Ureter (tissue), 1 donor: ENCODE measurements around the gene HMGCR. TPM values are rescaled to one million over a fixed set of nuclear protein-coding genes. Genes with fewer than 3 reads are reported as not detected.

Experiments
- DNase-seq: peaks from one replicate; pipeline ENCODE4 v3.0.0-alpha.2; 2020; ENCODE audit warnings: low spot score
- total RNA-seq: library from RNA; stranded (reverse); gene quantifications from one replicate; pipeline ENCODE4 v1.2.4, GENCODE V29; 2023
- donor health status: DM: yes; HTN: yes; CAD: no.

The HMGCR gene
- total RNA-seq, 1 donor from 2014 or later, result 97.1 TPM

GRCh38 chr5:75340714-75341478 lies 3.9 kb downstream of the HMGCR start:
- DNase-seq, result no peak

- DNase-seq, result no peak
Observed at GRCh38 chr5:75341934-75342333, 4.9 kb downstream of the HMGCR start.

DNA sequence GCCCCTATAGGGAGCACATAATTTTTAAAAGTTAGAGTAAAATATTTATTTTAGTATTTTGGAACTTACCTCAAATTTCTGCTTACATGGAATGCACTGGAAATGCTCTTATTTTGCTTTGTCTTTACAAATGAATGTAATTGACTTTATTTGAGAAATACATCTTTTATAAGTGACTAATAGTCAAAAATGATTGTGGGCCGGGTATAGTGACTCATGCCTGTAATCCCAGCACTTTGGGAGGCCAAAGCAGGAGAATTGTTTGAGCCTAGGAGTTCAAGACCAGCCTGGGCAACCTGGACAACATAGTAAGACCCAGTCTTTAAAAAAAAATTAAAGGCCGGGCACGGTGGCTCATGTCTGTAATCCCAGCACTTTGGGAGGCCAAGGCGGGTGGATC lies 5.8 kb downstream of the HMGCR start:
- no peak for DNase-seq

DNA sequence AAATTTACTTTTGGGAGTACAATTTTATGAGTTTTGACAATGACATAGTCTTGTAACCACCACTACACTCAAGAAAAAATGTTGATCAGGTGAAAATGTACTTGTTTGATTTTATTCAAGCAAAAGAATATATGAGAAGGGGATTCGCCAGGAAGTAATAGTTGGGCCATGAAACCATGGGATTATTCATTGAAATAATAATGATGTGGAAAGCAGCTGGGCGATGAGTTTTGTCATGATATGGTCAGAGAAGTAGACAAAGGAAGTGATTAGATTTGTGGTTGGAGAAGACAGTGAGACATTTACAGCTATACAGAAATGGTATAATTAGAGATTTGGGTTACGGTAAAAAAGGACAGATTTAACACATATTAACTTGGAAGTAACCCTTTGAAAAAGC lies 11.2 kb downstream of the HMGCR start:
- DNase-seq, result no peak

DNA sequence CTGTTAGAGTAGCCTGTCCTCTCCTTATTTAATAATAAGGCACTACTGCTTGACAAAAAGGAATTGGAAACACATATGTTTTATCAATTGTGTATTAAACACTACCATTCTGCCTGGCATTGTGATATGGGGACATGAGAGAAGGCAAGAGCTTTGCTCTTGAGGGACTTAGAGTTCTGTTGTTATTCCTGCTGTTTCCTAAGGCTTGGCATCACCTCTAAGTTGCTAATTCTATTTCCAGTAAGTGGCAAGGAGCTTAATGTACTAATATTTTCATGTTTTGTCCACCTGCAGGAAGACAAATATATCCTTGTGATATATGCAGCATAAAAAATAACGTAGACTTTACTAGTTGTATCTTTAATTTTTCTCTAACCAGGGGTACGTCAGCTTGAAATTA lies 12.6 kb downstream of the HMGCR start:
- no peak for DNase-seq

DNA sequence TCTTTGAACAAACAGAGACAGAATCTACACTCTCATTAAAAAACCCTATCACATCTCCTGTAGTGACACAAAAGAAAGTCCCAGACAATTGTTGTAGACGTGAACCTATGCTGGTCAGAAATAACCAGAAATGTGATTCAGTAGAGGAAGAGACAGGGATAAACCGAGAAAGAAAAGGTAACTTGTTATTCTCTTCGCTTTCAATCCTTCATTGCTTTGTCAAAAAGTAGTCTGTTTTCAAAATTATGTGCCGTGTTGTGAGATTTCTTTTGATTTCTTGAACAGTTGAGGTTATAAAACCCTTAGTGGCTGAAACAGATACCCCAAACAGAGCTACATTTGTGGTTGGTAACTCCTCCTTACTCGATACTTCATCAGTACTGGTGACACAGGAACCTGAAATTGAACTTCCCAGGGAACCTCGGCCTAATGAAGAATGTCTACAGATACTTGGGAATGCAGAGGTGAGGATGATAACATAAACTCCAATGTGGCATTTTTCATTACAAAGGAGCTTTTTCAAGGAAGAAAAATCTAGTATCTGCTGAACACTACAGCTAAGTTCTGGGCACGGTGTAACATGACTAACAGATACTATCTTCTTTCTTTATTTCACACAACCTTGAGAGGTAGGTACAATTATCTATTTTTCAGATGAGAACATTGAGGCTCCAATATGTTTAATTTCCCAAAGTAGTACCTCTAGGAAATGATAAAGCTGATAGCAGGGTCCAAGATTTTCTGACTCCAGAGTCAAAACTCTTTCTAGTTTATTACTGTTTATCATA lies 14.3 kb downstream of the HMGCR start:
- DNase-seq, result no peak

- no peak for DNase-seq
Observed at GRCh38 chr5:75355236-75355635, 18.2 kb downstream of the HMGCR start.

- DNase-seq, result no peak
Observed at GRCh38 chr5:75356719-75357118, 19.7 kb downstream of the HMGCR start.

DNA sequence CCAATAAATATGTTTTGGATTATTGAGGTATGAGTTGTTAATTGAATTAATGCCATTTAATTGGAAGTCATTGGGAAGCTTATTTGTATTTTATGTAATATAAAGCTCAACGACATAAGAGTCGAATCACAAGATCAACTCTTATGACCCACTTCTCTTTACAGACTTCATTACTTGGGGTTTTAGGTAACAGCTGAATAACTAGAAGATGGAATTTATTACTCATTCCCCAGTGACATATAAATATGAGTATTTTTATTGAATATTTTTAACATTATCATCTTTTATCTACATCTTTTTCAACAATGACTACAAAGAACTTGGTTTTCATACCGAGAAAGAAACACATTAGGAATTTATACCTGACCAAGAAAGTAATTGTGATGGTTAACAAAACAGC lies 21.1 kb downstream of the HMGCR start:
- no peak for DNase-seq

GRCh38 chr5:75361310-75361709 lies 24.3 kb downstream of the HMGCR start:
- no peak for DNase-seq

DNA sequence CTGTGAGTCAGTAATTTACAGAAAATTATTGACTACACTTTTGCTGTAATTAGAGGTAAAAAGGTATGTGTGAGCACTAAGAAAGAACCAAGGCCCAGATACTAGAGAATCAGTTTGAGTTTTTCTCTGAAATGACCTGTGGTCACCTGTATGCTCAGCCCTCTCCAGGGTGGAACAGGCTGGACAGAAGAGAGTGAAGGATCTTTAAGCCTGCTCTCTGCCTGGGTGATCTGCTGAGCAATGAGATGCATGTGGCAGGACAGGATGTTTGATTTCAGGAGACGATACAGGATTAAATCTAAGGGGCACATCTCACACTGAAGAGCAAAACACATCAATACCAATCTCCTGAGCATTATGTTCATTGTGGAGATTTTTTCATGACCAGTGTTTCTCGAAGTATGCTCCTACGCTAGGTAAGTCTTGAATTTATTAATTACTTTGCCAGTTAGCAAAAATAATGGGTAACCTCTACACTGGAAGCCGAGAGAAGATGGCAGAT lies 25.5 kb downstream of the HMGCR start:
- no peak for DNase-seq

GRCh38 chr5:75363111-75363510 lies 26.1 kb downstream of the HMGCR start:
- DNase-seq, result no peak

DNA sequence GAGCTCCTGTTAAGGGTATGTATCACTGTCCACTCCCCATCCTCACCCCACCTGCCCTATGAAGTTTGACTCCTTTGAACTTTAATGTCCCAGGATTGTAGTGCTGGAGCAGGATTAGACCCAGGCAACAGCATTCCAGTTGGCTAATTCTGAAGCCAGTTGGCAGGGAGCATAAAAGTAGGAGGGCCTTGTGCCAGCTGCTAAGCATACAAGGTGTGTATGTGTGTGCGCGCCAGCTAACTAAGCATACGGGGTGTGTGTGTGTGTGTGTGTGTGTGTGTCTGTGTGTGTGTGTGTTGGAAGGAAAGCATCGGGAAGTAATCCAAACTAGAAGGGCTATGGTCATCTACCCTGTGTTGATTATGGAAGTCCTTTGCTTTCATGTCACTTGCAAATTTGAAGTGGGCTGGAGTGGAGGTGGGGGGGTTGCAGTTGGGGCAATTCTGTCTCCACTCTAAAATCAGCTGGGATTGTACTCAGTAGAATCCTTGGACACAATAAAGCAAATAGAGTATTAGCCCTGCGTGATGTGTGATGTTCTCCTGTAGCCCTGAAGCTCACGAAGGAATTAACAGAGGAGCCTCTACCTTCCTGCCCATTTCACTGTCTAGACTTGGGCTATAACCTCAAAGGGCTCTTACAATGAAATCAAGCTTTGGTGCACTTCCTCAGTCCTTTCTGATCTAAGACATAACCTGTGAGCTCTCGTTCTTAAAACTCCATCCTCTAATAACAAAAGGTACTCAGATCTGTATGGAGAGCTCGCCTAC lies 26.9 kb downstream of the HMGCR start:
- no peak for DNase-seq

GRCh38 chr5:75364571-75365280 lies 27.7 kb downstream of the HMGCR start:
- DNase-seq, result no peak

GRCh38 chr5:75365740-75366139 lies 28.7 kb downstream of the HMGCR start:
- DNase-seq, result no peak

DNA sequence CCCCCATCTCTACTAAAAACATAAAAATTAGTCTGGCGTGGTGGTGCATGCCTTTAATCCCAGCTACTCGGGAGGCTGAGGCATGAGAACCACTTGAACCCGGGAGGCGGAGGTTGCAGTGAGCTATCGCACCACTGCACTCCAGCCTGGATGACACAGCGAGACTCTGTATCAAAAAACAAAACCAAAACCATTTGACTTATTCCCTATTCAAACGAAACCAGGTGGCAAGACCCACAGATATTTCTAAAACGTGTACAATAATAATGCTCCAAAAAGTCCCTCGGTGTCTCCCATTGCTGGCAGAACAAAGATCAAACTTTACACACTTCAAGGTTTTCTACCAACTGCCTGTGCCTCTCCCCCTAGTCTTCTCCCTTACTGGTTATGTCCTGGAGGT lies 29.8 kb downstream of the HMGCR start:
- no peak for DNase-seq

- no peak for DNase-seq
Observed at GRCh38 chr5:75367401-75367800, 30.4 kb downstream of the HMGCR start.

- no peak for DNase-seq
Observed at GRCh38 chr5:75368391-75368790, 31.4 kb downstream of the HMGCR start.

DNA sequence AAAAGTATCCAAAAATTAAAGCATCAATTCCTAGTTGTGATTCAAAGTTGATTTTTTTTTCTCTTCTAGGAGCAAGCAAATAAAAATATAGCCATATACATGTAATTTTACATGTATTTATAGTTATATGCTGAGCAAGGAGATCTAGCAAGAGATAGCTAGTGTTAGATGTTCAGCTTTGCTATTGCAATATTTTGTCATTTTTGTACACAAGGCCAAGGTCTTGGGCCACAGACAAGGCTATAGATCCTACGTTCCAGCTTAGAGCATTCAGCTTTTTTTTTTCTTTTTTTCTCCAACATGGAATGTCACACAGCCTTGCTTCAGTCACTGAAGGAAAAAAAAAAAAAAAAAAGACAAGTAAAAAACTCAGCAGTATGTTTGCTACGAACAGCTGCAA lies 36.8 kb downstream of the HMGCR start:
- DNase-seq, result no peak

GRCh38 chr5:75374394-75374814 lies 37.4 kb downstream of the HMGCR start:
- DNase-seq, result no peak

DNA sequence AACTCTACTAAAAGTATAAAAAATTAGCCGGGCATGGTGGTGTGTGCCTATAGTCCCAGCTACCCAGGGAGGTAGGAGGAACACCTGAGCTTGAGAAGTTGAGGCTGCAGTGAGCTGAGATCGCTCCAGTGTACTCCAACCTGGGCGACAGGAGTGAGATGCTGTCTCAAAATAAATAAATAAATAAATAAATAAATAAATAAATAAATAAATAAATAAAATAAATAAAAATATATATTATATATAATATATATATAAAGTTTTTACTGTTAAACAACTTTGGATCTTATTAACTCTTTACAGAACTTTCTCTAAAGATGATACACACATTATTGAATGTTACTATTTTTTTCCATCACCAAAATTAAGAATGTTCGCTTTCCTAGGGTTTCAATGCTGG lies 38.4 kb downstream of the HMGCR start:
- no peak for DNase-seq

DNA sequence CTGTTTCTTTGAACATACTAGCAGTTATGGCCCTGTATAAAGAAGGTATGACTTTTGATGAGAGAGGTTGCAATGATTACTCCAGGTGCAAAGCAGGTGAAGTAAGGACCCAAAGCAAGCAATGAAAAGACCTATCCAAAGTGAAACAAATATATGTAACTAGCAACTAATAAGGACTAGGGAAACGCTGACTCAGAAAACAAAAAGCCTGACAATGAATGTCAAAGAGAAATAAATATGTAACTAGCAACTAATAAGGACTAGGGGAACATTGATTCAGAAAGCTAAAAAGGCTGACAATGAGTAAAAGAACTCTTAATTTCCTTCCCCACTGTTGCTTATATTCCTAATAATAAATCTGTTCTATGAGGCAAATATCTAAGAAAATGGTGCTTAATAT lies 43.1 kb downstream of the HMGCR start:
- DNase-seq, result no peak
